Central memory CD8-positive, alpha-beta T cell (primary cell): ENCODE measurements around the gene CSNK1D.
A peak's percentile ranks its signal among the peaks of the same experiment; 100 is the strongest.

Source experiments
- ATAC-seq: fragments of 150-1000 bp; cut with Tn5 transposase; replicated peaks from 2 replicates; pipeline ENCODE4 v1.10.0; 2022; ENCODE audit warnings: mild to moderate bottlenecking, moderate FRiP score, moderate number of reproducible peaks; ENCODE audit not compliant: poor library complexity, severe bottlenecking; ENCODE audit errors: extremely low read depth
- DNase-seq, 2 donors: peaks; one replicate each; pipeline ENCODE4 v3.0.0; 2021; ENCODE audit warnings: low spot score in 2 of 2
- H3K27ac Mint-ChIP-seq: one replicate; pipeline ENCODE4 v1.8.0; 2022; ENCODE audit warnings: low read depth, mild to moderate bottlenecking, moderate library complexity, mixed read lengths
- H3K27me3 Mint-ChIP-seq: one replicate; pipeline ENCODE4 v1.8.0; 2022; ENCODE audit warnings: mixed read lengths
- H3K36me3 Mint-ChIP-seq: one replicate; pipeline ENCODE4 v1.8.0; 2022; ENCODE audit warnings: mild to moderate bottlenecking, moderate library complexity, mixed read lengths; ENCODE audit not compliant: insufficient read depth
- H3K4me1 Mint-ChIP-seq: one replicate; pipeline ENCODE4 v1.8.0; 2022; ENCODE audit warnings: mixed read lengths
- H3K4me3 Mint-ChIP-seq: one replicate; pipeline ENCODE4 v1.8.0; 2022; ENCODE audit warnings: mild to moderate bottlenecking, moderate library complexity, mixed read lengths
- H3K9me3 Mint-ChIP-seq: one replicate; pipeline ENCODE4 v1.8.0; 2022; ENCODE audit warnings: mixed read lengths

The CSNK1D gene

GRCh38 chr17:82281502-82282238 is 8.2 kb upstream of the CSNK1D start:
- Mint-ChIP-seq H3K27ac (no peak overlapping the region), H3K9me3 (no peaks in the 10 kb centered on the region), H3K4me3 (peak overlapping the region; percentile 2), H3K36me3 (no peaks in the 10 kb centered on the region), H3K27me3 (no peaks in the 10 kb centered on the region), H3K4me1 (peaks cover 21% of the 10 kb centered on the region)
- DNase-seq: no peak
- ATAC-seq: peak; percentile 65

GRCh38 chr17:82281076-82281475 is 7.6 kb upstream of the CSNK1D start:
- no peak for DNase-seq
- Mint-ChIP-seq H3K27me3 (no peaks in the 10 kb centered on the region), H3K36me3 (no peaks in the 10 kb centered on the region), H3K9me3 (no peaks in the 10 kb centered on the region), H3K27ac (no peak overlapping the region), H3K4me1 (peaks cover 21% of the 10 kb centered on the region), H3K4me3 (peak overlapping the region; percentile 2)
- no peak for ATAC-seq

GRCh38 chr17:82280537-82280936 is 7.0 kb upstream of the CSNK1D start:
- H3K27ac Mint-ChIP-seq: no peak overlapping the region
- ATAC-seq: no peak

GRCh38 chr17:82278786-82279391 is 5.4 kb upstream of the CSNK1D start:
- DNase-seq: no peak
- Mint-ChIP-seq H3K9me3 (no peaks in the 10 kb centered on the region), H3K4me1 (peaks cover 21% of the 10 kb centered on the region), H3K36me3 (peaks cover 2% of the 10 kb centered on the region), H3K27me3 (no peaks in the 10 kb centered on the region), H3K4me3 (no peak overlapping the region), H3K27ac (no peak overlapping the region)
- ATAC-seq: no peak

More at GRCh38 chr17:82280537-82280936, 7.0 kb upstream of the CSNK1D start:
- DNase-seq: no peak
- no peaks in the 10 kb centered on the region for H3K27me3 Mint-ChIP-seq
- H3K9me3 Mint-ChIP-seq: no peaks in the 10 kb centered on the region
- no peaks in the 10 kb centered on the region for H3K36me3 Mint-ChIP-seq
- H3K4me3 Mint-ChIP-seq: peak overlapping the region; percentile 2
- peaks cover 21% of the 10 kb centered on the region for H3K4me1 Mint-ChIP-seq

GRCh38 chr17:82278308-82278707 is 4.8 kb upstream of the CSNK1D start:
- H3K36me3 Mint-ChIP-seq: peaks cover 5% of the 10 kb centered on the region
- H3K4me3 Mint-ChIP-seq: no peak overlapping the region
- no peak for DNase-seq
- no peak overlapping the region for H3K27ac Mint-ChIP-seq
- no peaks in the 10 kb centered on the region for H3K9me3 Mint-ChIP-seq
- no peak for ATAC-seq
- H3K27me3 Mint-ChIP-seq: no peaks in the 10 kb centered on the region
- peaks cover 15% of the 10 kb centered on the region for H3K4me1 Mint-ChIP-seq

- ATAC-seq: no peak
- H3K27me3 Mint-ChIP-seq: no peaks in the 10 kb centered on the region
- H3K4me3 Mint-ChIP-seq: no peak overlapping the region
- no peak for DNase-seq
- H3K36me3 Mint-ChIP-seq: peaks cover 7% of the 10 kb centered on the region
- no peak overlapping the region for H3K27ac Mint-ChIP-seq
- H3K4me1 Mint-ChIP-seq: peaks cover 13% of the 10 kb centered on the region
- no peaks in the 10 kb centered on the region for H3K9me3 Mint-ChIP-seq
These were observed 4.4 kb upstream of the CSNK1D start for GRCh38 chr17:82277851-82278250.

- DNase-seq (no peak), ATAC-seq (no peak)
- H3K4me3 Mint-ChIP-seq: no peak overlapping the region
- H3K27ac Mint-ChIP-seq: no peak overlapping the region
- peaks cover 21% of the 10 kb centered on the region for H3K4me1 Mint-ChIP-seq
- H3K27me3 Mint-ChIP-seq: no peaks in the 10 kb centered on the region
- no peaks in the 10 kb centered on the region for H3K9me3 Mint-ChIP-seq
- H3K36me3 Mint-ChIP-seq: peaks cover 14% of the 10 kb centered on the region
These were observed 3.4 kb upstream of the CSNK1D start for GRCh38 chr17:82276938-82277337.

- peak overlapping the region; percentile 66 for H3K27ac Mint-ChIP-seq
- peaks cover 27% of the 10 kb centered on the region for H3K36me3 Mint-ChIP-seq
- H3K27me3 Mint-ChIP-seq: no peaks in the 10 kb centered on the region
- no peak overlapping the region for H3K4me3 Mint-ChIP-seq
- peaks cover 21% of the 10 kb centered on the region for H3K4me1 Mint-ChIP-seq
- DNase-seq: no peak
- no peak for ATAC-seq
- no peaks in the 10 kb centered on the region for H3K9me3 Mint-ChIP-seq
These were observed 1.8 kb upstream of the CSNK1D start for GRCh38 chr17:82275326-82275725.

- DNase-seq (no peak), ATAC-seq (no peak)
- H3K9me3 Mint-ChIP-seq: no peaks in the 10 kb centered on the region
- H3K4me1 Mint-ChIP-seq: peaks cover 30% of the 10 kb centered on the region
- H3K27me3 Mint-ChIP-seq: no peaks in the 10 kb centered on the region
- peaks cover 32% of the 10 kb centered on the region for H3K36me3 Mint-ChIP-seq
- peak overlapping the region; percentile 97 for H3K27ac Mint-ChIP-seq
- H3K4me3 Mint-ChIP-seq: peak overlapping the region; percentile 86
These were observed 877 bp upstream of the CSNK1D start for GRCh38 chr17:82274134-82275020.

- peak in 1 of 2 donors; percentile 27 for DNase-seq
- Mint-ChIP-seq H3K4me1 (peaks cover 47% of the 10 kb centered on the region), H3K27ac (peak overlapping the region; percentile 97), H3K36me3 (peaks cover 37% of the 10 kb centered on the region), H3K9me3 (no peaks in the 10 kb centered on the region), H3K27me3 (no peaks in the 10 kb centered on the region), H3K4me3 (peak overlapping the region; percentile 86)
- ATAC-seq: peak; percentile 13
These were observed 789 bp downstream of the CSNK1D start for GRCh38 chr17:82272495-82273326.

GRCh38 chr17:82271401-82271800 is 2.1 kb downstream of the CSNK1D start:
- Mint-ChIP-seq H3K27ac (no peak overlapping the region), H3K9me3 (no peaks in the 10 kb centered on the region), H3K36me3 (peaks cover 41% of the 10 kb centered on the region), H3K27me3 (no peaks in the 10 kb centered on the region), H3K4me3 (peak overlapping the region; percentile 86), H3K4me1 (peaks cover 56% of the 10 kb centered on the region)
- ATAC-seq (no peak), DNase-seq (no peak)

- Mint-ChIP-seq H3K4me1 (peaks cover 62% of the 10 kb centered on the region), H3K4me3 (peak overlapping the region; percentile 86), H3K36me3 (peaks cover 46% of the 10 kb centered on the region), H3K27ac (peak overlapping the region; percentile 78), H3K27me3 (no peaks in the 10 kb centered on the region), H3K9me3 (no peaks in the 10 kb centered on the region)
- no peak for ATAC-seq
- no peak for DNase-seq
These were observed 2.8 kb downstream of the CSNK1D start for GRCh38 chr17:82270651-82271050.
